ENCODE data around the gene TYMS. TPM values are rescaled to one million over a fixed set of nuclear protein-coding genes. Genes with fewer than 3 reads are reported as not detected.

Gene TYMS
- total and polyA plus RNA-seq, 9 of the 15 experiments (the other 6 are each of a cell fraction or from before 2014, with no cell fraction given) = 69.1 to 409 (median 175) TPM

GRCh38 chr18:654601-655000 is 2.9 kb upstream of the TYMS start (continued):
- TF ChIP-seq ZNF318 (IDR thresholded peaks at IDR 0.05; ENCODE audit: borderline replicate concordance in 1 of 2, low read depth in 1 of 2) = no peak
- no peak for TF ChIP-seq CBX3 (IDR thresholded peaks at IDR 0.05; ENCODE audit: borderline replicate concordance in 1 of 2, low read length in 2 of 2)
- no peak for TF ChIP-seq ZC3H4 (CRISPR knock-in tag; IDR thresholded peaks at IDR 0.05; ENCODE audit: borderline replicate concordance)
- no peak for TF ChIP-seq FOXP1 (CRISPR knock-in tag; IDR thresholded peaks at IDR 0.05)
- no peak for TF ChIP-seq C11orf30 (IDR thresholded peaks at IDR 0.05; ENCODE audit: low read depth)
- TF ChIP-seq ZNF398 (CRISPR knock-in tag; IDR thresholded peaks at IDR 0.05) = no peak
